ENCODE measurements around the gene MTMR3. TPM values are rescaled to one million over a fixed set of nuclear protein-coding genes. Genes with fewer than 3 reads are reported as not detected.

Gene MTMR3

Small RNA genes lying within 50 kb of the gene (small RNA-seq; reads per million reads assigned to genes)
- gene MIR6818 (ENCODE audit: low read depth): not detected
- gene RNU6-331P (ENCODE audit: low read depth): not detected

Measured in mesenchymal stem cell (in vitro differentiated cells and primary cell).